Retinal pigment epithelial cell (primary cell): ENCODE results near the gene ERC1.

Experiments used
- DNase-seq: peaks from one replicate; pipeline ENCODE4 v3.0.0-alpha.2; 2010; ENCODE audit warnings: low read depth
- H3K4me3 ChIP-seq: 2 replicates; pipeline ENCODE4 v1.5.1; 2011; ENCODE audit warnings: mild to moderate bottlenecking, low read length, control low read depth, moderate library complexity
- CTCF ChIP-seq: conservative IDR thresholded peaks from 2 replicates; pipeline ENCODE4 v1.5.1; 2011; ENCODE audit warnings: low read depth, low read length, control low read depth, inconsistent platforms

ERC1 gene

GRCh38 chr12:1367331-1368291 lies 376.6 kb downstream of the ERC1 start:
- DNase-seq: no peak
- no peak for TF ChIP-seq CTCF
- no peak overlapping the region for H3K4me3 ChIP-seq

- DNase-seq: no peak
- no peak for TF ChIP-seq CTCF
- no peak overlapping the region for H3K4me3 ChIP-seq
Measured at GRCh38 chr12:1369460-1369859, 378.4 kb downstream of the ERC1 start.

GRCh38 chr12:1369938-1370500 lies 379.0 kb downstream of the ERC1 start:
- no peak for DNase-seq
- no peak for TF ChIP-seq CTCF
- H3K4me3 ChIP-seq: no peak overlapping the region

- no peak for DNase-seq
- TF ChIP-seq CTCF: no peak
- H3K4me3 ChIP-seq: no peak overlapping the region
Measured at GRCh38 chr12:1373901-1374735, 383.1 kb downstream of the ERC1 start.

GRCh38 chr12:1375323-1375722 lies 384.3 kb downstream of the ERC1 start:
- no peak for TF ChIP-seq CTCF
- no peak overlapping the region for H3K4me3 ChIP-seq
- DNase-seq: no peak

GRCh38 chr12:1377117-1377516 lies 386.1 kb downstream of the ERC1 start:
- TF ChIP-seq CTCF: no peak
- no peak for DNase-seq
- H3K4me3 ChIP-seq: no peak overlapping the region
